Right forelimb (tissue), 1 donor: ENCODE results near the gene IL22RA2.
"Not testable (repeated sequence)": the region's sequence is repeated elsewhere in the genome, so short reads cannot be mapped to it uniquely, and the experiment has no call there.

Experiments used
- DNase-seq: peaks from one replicate; pipeline ENCODE4 v3.0.0-alpha.2; 2018

IL22RA2 gene

DNA sequence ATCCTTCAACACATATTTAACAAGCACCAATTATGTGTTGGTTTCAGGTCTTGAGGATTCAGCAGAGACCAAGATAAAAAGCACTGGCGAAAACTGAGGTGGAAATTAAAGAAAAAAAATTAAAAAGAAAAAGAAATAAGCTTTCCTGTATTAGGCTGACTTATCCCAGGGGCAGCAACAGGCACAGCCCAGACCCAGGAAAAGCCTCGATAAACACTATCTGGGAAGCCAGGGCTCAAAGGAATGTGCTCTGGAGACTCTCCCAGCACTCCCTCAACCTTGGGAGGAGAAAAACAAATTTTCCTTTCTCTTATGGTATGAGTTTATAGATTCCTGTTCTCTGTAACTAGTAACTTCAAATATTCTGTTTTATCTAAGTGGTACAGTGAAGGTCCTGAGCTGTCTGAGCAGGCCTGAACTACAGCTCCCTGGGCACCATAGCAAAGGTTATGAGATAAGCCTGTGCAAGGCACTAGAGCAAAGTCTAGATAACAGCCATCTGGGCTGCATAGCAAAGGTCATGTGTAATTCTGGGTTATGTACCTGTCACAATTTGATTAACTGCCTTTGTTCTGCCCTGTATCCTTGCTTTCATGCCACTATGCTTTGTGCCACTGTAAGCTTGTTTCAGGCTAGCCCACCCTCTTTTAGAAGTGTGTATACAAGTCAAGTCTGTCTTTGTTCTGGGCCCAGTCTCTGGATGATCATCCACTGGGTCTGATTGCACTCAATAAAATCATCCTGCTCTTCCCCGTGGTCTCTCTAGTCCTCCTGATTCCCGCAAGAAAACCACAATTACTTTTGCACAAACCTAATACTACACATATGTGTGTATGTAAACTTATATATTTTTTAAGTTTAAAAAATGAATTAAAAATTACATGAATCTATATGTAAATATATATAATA lies 54.0 kb downstream of the IL22RA2 start:
- DNase-seq: no peak

DNA sequence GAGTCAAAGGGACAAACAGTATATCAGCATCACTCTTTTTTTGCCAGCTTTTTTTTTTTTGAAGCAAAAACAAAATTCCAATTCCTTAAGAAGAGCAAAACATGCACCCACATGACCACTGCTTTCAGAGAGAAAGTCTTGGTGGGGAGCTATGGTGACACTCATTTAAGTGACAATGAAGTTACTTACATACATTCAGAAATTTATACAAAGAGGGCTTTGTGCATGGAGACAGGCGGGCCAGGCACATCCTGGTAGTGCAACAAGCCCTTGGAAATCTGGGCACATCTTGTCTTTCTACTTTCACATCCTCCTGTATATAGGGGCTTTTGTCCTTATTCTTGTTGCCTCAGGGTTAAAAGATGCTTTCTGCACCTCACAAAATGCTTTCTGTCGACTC lies 55.9 kb downstream of the IL22RA2 start:
- DNase-seq: no peak

- no peak for DNase-seq
Observed at GRCh38 chr6:137116807-137117206, 56.6 kb downstream of the IL22RA2 start.

DNA sequence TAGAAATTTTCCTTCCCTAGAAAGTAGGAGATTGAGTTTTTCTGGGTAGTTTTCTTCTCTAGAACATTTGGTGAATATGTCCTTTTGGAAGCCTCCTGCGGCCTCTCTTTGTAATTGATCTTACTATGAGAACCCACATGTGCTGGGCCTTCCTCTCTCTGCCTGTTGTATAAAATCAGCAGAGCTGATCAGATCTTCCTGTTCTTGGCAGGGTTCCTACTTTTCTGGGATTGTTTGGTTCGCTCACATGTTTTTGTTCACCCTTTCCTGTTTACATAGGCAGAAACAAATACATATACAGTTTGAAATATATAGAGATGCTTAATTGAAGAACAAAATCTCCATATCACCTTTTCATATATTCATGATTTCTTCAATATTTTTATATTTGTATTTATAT lies 57.8 kb downstream of the IL22RA2 start:
- DNase-seq: no peak

- DNase-seq: no peak
Observed at GRCh38 chr6:137112067-137112355, 61.4 kb downstream of the IL22RA2 start.

GRCh38 chr6:137111296-137112066 lies 62.0 kb downstream of the IL22RA2 start:
- no peak for DNase-seq

DNA sequence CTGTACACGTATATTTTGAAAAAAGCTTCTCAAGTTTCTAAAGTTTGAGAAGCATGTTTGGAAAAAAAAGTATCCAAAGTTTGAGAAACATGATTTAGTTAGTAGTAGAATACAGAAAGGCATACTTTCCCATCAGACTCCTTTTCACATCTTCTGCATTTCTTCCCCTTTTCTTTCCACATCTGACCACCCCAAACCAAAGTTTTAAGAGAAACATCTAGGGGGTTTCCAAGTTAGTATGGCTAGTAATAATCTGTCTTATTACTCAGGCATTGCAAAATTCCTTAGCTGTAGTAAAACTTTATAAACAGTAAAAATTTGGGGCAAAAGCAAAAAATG lies 65.7 kb downstream of the IL22RA2 start:
- DNase-seq: no peak

GRCh38 chr6:137107047-137107766 lies 66.2 kb downstream of the IL22RA2 start:
- DNase-seq: not testable (repeated sequence)

DNA sequence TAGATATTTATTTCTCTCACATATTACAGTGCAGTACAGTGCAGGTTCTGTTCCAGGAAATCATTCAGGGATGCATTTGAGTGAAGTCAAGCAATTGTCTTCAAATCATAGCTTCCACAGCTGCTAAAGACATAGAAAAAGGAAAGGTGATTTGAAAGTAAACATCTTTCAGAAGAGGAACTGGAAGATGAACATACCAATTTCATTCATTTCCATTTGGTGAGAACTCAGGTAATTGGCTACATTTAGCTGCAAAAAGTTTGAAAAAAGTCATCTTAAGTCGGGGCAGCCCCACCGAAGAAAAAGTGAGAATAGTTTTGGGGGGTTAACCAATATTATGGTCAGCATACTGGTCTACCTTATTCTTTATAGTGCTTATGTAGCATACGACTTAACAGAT lies 67.3 kb downstream of the IL22RA2 start:
- DNase-seq: no peak

- DNase-seq: no peak
Observed at GRCh38 chr6:137105375-137105774, 68.1 kb downstream of the IL22RA2 start.

DNA sequence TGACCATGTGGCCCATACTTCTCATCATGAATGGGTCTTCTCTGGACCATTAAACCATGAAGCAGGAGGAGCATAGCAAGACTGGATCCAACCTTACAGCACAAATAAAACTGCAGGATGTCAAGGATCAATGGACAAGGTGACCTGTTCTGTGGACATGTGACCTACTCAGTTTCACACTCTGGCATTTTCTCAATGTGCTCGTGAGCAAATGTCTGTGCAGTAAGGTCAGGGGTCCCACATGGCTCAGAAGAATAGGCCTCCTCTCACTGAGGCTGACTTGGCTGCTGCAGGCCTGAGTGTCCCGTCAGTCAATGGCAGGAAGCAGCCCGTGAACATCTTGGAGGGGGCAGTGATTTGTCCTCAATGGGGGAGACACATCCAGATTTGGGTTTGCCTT lies 68.5 kb downstream of the IL22RA2 start:
- no peak for DNase-seq

- no peak for DNase-seq
Observed at GRCh38 chr6:137102851-137103492, 70.5 kb downstream of the IL22RA2 start.

DNA sequence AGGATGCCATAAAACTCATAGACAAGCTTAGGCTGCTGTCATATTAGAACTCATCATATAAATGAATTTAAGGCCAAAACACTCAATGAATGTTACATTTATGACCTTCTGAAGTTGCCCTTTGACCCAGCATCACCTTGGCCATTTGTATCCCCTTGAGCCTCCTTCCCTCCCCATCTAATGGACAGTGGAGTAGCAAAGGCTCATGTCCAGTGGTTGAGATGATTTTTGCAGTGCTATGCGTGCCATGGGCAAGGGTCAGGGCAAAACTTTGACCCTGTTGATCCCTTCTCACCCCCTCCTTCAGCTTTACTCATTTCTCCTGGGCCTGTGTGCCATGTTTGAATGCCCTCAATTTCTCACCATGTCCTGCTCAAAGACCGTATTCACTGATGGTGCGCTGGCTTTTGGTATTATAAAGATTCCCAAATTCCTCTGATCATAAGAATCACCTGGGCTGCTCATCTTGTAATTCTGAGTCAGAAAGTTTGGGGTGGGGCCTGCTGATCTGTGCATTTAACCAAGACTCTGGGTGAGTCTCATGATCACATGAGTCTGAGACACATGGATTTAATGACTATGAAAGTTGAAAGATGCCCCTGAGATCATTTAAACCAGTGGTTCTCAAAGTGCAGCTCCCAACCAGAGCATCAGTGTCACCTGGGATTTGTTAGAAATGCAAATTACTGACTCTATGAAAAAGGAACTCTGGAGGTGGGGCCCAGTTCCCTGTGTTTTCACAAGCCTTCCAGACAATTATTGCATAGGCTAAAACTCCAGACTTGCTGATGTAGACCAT lies 71.2 kb downstream of the IL22RA2 start:
- no peak for DNase-seq

GRCh38 chr6:137099689-137100403 lies 73.6 kb downstream of the IL22RA2 start:
- DNase-seq: no peak

- DNase-seq: no peak
Observed at GRCh38 chr6:137097526-137097925, 75.9 kb downstream of the IL22RA2 start.

DNA sequence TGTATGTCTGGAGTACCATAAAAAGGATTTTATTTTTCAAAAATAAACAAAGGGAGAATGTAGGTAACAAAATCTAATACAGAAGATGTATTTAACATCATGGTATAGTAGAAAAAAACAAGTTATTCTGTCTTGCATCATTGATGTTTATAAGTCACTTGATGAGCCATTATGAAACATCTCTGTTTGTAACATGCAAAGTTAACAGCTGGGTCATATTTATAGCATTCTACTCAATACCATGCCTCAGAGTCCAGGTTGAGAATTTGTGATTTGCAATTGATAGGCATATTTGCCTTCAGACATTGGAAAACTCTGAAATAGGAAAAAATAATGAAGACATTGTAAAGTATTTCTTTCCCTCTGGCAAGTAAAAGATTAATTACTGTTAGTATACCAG lies 76.4 kb downstream of the IL22RA2 start:
- no peak for DNase-seq

DNA sequence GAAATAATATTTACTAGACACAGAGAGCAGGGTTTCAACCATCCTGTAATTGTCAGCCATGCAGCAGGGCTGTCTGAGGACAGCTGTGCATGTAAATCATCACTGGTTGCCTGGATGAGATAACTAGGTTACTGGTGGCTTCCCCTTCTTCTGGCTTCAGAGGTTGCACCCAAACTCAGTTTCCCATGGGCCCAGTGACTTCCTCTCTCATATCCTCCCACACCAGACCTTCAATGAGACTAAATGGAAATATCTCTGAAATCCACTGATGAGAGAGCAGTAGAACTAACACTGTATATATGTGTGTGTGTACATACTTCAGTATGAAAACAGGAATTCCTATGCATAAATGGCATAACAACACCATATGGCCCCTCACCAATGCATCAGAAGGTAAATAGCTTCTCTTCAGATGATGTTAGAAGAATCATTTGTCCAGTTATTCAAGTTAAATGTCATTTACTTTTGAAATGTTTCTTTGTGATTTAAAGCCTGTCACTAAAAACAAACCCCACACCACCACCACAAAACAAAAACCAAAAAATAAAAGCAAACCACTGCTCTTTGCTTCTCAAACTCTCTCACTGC lies 77.7 kb downstream of the IL22RA2 start:
- no peak for DNase-seq

GRCh38 chr6:137095093-137095492 lies 78.4 kb downstream of the IL22RA2 start:
- no peak for DNase-seq

- peak; percentile 59 for DNase-seq
Observed at GRCh38 chr6:137094411-137095008, 78.9 kb downstream of the IL22RA2 start.
